HG02763 (cell line): ENCODE data around the gene HTT.

Experiments
- ATAC-seq: cut with Tn5 transposase; IDR thresholded peaks from one replicate; pipeline ENCODE4 v1.9.1; 2021; ENCODE audit warnings: mild to moderate bottlenecking, moderate library complexity; ENCODE audit not compliant: unreplicated experiment

The HTT gene

GRCh38 chr4:3246458-3247398 lies 172.2 kb downstream of the HTT start:
- no peak for ATAC-seq

DNA sequence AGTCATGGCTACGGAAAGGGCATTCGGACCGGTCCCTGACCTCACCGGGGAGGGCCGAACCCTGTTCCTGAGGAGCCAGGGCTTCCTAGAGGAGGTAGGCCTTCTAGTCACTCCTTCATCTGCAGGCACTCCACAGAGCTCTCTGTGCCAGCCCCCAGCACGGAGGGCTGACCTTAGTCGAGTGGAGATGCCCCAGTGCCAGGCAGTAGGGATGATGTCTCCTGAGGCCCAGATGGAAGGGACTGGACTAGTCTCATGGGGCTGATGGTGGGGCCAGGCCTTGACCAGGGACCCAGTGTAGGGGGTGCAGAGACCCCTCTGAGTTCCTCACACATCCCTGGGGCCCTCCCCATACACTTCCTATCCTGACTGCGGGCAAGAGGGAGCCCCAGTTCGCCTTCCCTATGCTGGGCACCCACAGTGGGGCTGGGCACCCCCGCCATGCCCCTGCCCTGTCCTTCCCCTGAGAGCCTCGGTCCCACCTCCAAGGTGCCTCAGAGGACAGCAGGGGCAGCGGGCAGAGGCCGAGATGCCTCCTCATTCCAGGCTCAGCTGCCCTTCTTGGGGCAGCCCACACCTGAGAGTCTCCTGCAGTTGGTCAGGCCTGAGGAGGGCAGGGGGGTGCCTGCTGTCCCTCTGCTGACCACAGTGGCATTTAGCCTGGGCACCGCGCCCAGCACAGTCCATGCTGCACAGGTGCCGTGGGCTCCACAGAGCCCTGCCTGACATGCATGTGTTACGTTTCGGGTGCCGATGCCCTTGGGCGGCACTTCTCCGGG lies 173.1 kb downstream of the HTT start:
- no peak for ATAC-seq

DNA sequence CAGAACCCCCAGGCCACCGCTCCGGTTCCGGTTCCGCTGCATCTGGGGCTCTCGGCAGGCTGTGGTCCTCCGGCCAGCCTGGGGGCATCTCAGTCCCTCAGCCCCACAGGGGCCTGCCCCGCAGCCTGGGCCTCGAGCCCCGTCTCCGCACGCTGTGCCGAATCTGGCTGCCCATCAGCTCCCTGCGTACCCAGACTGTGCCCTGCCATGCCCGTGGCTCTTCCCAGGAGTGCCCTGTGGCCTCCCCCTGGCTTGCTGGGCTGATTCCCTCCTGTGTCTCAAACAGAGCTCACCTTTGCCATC lies 173.6 kb downstream of the HTT start:
- ATAC-seq: no peak

DNA sequence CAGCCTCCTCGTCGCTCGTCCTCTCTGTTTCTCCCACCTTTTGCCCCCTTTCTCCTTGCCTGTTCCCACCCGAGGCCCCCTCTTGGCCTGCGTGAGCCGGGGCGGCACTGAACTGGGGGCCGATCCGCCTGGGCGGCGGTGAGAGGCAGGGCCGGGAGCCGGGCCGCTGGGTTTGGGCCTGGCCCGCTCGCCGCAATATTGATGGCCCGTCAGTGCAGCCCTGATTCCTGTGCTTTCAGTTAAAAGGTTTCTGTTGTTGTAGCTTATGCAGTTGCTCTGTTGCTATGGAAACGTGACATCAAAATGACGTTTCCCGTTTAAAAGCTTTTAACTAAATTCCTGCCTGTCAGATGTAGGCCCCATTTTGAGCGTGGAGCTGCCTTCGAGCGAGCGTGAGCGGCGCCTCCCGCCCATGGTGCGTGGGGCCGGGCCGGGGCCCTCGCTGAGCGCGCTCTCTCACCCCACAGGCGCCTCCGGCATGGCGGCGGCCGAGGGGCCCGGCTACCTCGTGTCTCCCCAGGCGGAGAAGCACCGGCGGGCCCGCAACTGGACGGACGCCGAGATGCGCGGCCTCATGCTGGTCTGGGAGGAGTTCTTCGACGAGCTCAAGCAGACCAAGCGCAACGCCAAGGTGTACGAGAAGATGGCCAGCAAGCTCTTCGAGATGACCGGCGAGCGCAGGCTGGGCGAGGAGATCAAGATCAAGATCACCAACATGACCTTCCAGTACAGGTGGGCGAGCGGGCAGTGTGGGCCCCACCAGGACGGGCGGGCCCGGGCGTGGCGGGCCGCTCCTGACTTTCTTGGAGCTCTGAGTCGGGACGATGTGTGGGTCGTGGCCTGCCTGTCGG lies 174.6 kb downstream of the HTT start, which contains the start of gene MSANTD1:
TSS of gene MSANTD1 (plus strand) at position 349 of the 851 bp plus-strand sequence. CDS start at position 413, 64 bp downstream.
- ATAC-seq: no peak

DNA sequence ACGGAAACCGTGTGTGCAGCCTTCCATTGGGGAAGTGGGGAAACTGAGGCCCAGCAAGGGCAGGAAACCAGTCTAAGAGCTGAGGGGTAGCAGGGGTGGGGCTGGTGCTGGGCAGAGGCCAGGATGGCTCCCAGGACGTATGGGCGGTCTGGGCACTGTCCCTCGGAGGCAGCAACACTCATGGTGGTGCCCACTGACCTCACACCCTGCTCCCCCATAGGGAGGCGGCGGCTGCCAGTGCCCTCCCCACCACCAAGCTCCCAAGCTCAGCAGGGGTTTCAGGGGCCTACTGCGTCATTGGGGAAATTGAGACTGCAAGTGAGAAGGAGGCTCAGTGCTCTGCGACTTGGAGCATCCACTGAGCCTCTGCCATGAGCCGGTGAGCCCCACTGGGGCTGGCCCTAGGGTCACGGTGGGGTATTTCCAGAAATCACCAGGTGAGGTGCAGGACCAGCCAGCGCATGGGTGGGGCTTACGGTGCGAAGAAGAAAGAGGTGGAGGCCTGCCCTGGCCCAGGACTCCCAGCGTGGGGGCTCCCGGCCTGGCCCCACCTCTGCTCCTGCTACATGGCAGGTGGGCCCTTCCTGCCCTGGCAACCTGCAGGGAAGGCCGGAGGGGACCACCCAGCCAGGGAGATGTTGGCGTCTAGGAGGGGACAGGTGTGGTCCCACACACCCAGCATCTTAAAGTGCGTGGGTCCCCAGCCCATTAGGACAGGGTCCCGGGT lies 175.4 kb downstream of the HTT start:
- no peak for ATAC-seq

GRCh38 chr4:3250438-3250955 lies 176.0 kb downstream of the HTT start:
- no peak for ATAC-seq

DNA sequence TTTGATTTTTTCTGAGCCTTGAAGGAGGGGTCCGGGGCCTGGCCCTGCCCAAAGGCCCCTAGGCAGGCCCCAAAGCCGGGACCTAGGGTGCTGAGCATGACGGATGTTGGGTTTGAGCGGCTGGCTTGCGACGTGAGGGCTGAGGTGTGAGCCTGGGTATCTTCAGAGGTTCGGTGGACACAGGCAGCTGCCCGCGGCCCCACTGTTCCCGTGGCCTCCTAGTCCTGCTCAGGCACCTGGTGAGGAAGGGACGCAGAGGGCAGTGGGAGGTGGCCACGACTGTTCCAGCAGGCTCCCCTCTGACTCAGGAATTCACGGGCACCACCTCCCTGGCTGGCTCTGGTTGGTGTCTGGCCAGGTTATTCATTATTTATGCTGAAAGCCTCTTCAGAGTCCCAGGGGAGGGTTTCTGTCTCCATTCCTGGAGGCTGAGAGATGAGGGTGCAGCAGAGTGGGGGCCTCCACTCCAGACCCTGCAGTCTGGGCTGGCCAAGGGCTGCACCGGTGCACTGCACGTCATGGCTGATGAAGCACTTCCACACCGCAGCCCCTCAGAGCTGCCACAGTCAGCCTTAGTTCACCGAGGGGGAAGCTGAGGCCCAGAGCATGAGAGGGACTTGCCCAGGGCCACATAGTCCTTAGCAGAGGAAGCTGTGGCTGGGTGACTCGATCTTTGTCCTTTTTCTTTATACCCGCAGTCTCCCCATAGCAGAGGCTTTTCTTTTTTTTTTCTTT lies 176.6 kb downstream of the HTT start:
- no peak for ATAC-seq

GRCh38 chr4:3251691-3252479 lies 177.4 kb downstream of the HTT start:
- no peak for ATAC-seq

- no peak for ATAC-seq
These were observed 178.0 kb downstream of the HTT start for GRCh38 chr4:3252480-3252828.

DNA sequence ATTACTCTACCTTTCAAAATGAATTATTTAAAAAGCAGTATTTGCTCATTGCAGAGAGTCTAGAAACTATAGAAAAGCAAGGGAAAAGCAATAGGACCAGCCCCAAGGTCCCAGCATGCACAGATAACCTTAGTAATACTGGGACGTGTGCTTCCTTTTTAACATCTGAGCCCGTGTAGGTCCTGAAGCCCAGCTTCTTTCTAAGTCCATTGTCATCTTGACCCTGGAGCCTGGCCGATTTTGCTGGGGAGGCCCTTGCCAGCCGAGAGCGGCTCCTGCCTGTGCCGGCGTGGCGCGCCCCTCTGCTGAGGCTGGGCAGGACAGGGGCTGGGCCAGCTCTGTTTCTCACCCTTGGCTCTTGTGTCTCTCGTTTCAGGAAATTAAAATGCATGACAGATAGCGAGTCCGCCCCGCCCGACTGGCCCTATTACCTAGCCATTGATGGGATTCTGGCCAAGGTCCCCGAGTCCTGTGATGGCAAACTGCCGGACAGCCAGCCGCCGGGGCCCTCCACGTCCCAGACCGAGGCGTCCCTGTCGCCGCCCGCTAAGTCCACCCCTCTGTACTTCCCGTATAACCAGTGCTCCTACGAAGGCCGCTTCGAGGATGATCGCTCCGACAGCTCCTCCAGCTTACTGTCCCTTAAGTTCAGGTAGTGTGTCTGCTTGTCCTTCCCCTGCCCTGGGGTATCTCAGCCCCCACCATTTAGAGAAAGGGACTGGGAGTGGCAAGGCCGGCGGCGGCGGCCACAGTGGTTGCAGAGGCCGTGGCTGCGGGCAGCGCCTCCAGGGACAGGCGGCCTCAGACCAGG lies 178.6 kb downstream of the HTT start:
- ATAC-seq: no peak

- ATAC-seq: no peak
These were observed 179.3 kb downstream of the HTT start for GRCh38 chr4:3253808-3254207.

DNA sequence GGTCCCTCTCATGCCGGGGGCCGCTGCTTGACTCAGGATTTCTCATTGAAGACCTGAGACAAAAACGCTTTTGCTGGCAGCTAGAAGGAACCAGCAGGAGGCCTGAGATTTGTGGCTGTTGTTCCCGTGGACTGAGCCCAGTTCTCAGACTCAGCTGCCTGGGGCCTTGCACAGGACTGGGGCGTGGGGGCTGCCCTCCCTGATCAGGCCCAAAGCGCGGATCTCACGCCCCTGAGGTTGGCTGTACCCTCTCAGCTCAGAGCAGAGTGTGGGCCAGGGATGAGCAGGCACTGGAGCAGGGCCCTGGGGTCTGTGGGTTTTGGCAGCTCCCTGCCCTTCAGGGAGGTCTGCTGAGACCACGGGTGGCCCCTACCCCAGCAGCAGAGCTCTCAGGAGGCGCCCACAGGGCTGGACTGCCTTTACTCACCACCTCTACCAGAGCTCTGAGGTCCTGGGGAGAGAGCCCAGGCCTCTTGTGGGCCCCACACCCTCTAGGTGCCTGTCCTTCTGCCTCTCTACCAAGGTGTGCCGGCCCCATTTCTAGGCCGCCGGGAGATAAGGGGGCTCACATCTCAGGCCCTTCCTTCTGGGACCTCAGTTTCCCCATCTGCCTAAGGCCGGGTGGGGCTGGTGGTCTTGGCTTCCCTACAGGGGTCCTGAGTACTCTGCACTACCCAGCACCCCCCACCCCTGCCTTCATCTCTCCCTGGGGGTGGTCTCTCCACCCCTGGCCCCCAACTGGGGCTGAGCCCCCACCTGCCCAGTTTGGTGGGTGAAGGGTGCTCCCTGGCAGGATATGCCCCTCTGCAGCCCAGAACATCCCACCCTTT lies 180.0 kb downstream of the HTT start:
- no peak for ATAC-seq

DNA sequence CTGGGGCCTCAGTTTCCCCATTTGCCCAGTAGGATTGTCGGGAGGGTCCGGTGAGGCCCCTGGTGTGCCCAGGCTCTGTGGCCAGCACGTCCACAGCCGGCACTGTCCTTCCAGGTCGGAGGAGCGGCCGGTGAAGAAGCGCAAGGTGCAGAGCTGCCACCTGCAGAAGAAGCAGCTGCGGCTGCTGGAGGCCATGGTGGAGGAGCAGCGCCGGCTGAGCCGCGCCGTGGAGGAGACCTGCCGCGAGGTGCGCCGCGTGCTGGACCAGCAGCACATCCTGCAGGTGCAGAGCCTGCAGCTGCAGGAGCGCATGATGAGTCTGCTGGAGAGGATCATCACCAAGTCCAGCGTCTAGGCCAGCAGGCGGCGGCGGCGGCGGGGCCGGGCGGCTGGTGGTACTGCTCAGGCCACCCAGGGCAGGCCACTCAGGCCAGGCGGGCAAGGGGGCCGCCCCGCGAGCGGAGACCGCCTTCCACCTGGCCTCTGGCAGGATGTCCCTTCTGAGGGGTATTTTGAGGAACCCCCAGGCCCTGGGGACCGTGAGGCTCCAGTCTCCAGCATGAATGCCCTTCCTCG lies 181.2 kb downstream of the HTT start:
- ATAC-seq: no peak

GRCh38 chr4:3256230-3257102 lies 182.0 kb downstream of the HTT start:
- no peak for ATAC-seq

DNA sequence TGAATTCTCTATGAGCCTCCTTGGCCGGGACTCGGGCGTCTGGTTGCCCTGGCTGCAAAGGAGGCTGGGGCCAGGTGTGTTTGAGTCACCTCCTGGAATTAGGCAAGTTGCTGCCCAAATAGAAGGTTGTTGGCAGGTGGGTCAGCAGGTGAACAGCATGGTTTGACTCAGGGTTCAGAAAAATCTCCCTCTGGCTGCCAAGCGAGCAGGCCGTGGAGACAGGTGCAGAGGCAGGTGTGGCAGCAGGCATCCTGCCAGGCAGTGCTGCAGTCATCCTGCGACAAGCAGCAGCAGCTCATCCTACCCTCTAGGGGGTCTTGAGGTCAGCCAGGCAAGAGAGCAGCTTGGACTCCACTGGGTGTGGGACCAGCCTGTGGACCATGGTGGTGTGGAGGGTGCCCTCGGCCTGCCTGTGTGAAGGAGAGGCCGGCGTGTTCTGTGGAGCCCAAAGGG lies 182.6 kb downstream of the HTT start:
- ATAC-seq: no peak
